Sigmoid colon (tissue), 7 donors: ENCODE data around the gene RNASEH2A. TPM values are rescaled to one million over a fixed set of nuclear protein-coding genes. Genes with fewer than 3 reads are reported as not detected.
A peak's percentile ranks its signal among the peaks of the same experiment; 100 is the strongest.

Source experiments
- DNase-seq: peaks from one replicate; pipeline ENCODE4 v3.0.0-alpha.2; 2019
- H3K27ac ChIP-seq, 4 donors: fragments of 200-600 bp; sonication (generic); one replicate each; pipeline ENCODE4 v1.5.1; 2016 to 2019; ENCODE audit warnings: mild to moderate bottlenecking in 1 of 4
- H3K27me3 ChIP-seq, 3 donors: fragments of 200-600 bp; sonication (generic); one replicate each; pipeline ENCODE4 v1.5.1; 2019; ENCODE audit warnings: mild to moderate bottlenecking in 1 of 3
- H3K36me3 ChIP-seq, 4 donors: fragments of 200-600 bp; sonication (generic); one replicate each; pipeline ENCODE4 v1.5.1; 2016 to 2019
- H3K4me1 ChIP-seq, 4 donors: fragments of 200-600 bp; sonication (generic); one replicate each; pipeline ENCODE4 v1.5.1; 2017 to 2019
- H3K4me3 ChIP-seq, 4 donors: fragments of 200-600 bp; sonication (generic); one replicate each; pipeline ENCODE4 v1.5.1; 2017 to 2019; ENCODE audit warnings: mild to moderate bottlenecking in 2 of 4, moderate library complexity in 1 of 4
- H3K9me3 ChIP-seq, 4 donors: fragments of 200-600 bp in 3 of 4; sonication (generic) in 3 of 4; one replicate each; pipeline versions ENCODE4 v1.5.1 to v1.6.1; 2013 to 2019
- CTCF ChIP-seq, 4 experiments: fragments of 450-650 bp in 3 of 4; fragments of 200-600 bp in 1 of 4; IDR thresholded peaks; one replicate each; pipeline ENCODE4 v1.5.1; 2016 to 2019; ENCODE audit warnings: antibody characterized with exemption in 4 of 4, mild to moderate bottlenecking in 3 of 4, moderate library complexity in 2 of 4
- EP300 ChIP-seq, 4 donors: sonication (generic); formaldehyde crosslinking; IDR thresholded peaks; one replicate each; pipeline ENCODE4 v1.6.1; 2017; ENCODE audit warnings: antibody characterized with exemption in 4 of 4
- POLR2A ChIP-seq, 2 donors: fragments of 450-650 bp; IDR thresholded peaks; one replicate each; pipeline ENCODE4 v1.6.1; 2016; ENCODE audit warnings: antibody characterized with exemption in 2 of 2, mild to moderate bottlenecking in 2 of 2, moderate library complexity in 2 of 2
- POLR2AphosphoS5 ChIP-seq, 4 donors: sonication (generic); formaldehyde crosslinking; IDR thresholded peaks; one replicate each; pipeline ENCODE4 v1.6.1; 2017; ENCODE audit warnings: antibody characterized with exemption in 4 of 4
- WGBS, 2 donors: extraction: QIAGEN DNeasy Blood & Tissue Kit; methylation state at CpG; one replicate each; pipeline ENCODE4 v1.1.7; 2013; 5-methylcytosine and 5-hydroxymethylcytosine counted together
- intact Hi-C: fragments of 100-400 bp; cut with DNase I; formaldehyde crosslinking; loops from one replicate; pipeline ENCODE4 v1.15.1; 2023
- polyA plus RNA-seq, 3 donors: library from polyadenylated mRNA; stranded (reverse); fragments of 200-250 nt; gene quantifications; one replicate each; pipeline ENCODE4 v1.2.3, GENCODE V29; 2013
- total RNA-seq, 4 donors: library from RNA; depleted of rRNA; stranded (reverse); fragments of >200 nt; gene quantifications; one replicate each; pipeline ENCODE4 v1.1.0, GENCODE V29; 2016
- donor health status: healthy with polysubstance abuse.
- donor health status: Bipolar disorder and iron deficiency.
- donor health status: healthy.

RNASEH2A gene
- total and polyA plus RNA-seq, 7 donors, result 1.9 to 22.1 (median 3.7) TPM

- intact Hi-C loops, result no loop called here
- no peak for DNase-seq
- Histone ChIP-seq H3K9me3 (no peaks in the 10 kb centered on the region), H3K4me3 (no peak overlapping the region), H3K27me3 (no peaks in the 10 kb centered on the region), H3K4me1 (peaks cover 0 to 21% (median 7%) of the 10 kb centered on the region in 4 donors), H3K36me3 (peaks cover 0 to 9% (median 0%) of the 10 kb centered on the region in 4 donors), H3K27ac (no peak overlapping the region)
- TF ChIP-seq POLR2AphosphoS5 (IDR thresholded peaks at IDR 0.05), result no peak
- no peak for TF ChIP-seq CTCF (IDR thresholded peaks at IDR 0.05)
- no peak for TF ChIP-seq POLR2A (IDR thresholded peaks at IDR 0.05)
- TF ChIP-seq EP300 (IDR thresholded peaks at IDR 0.05), result no peak
- WGBS, 2 donors, result 97% methylated on average over 13 of the region's 13 CpGs
Measured at GRCh38 chr19:12770922-12771321, 35.5 kb upstream of the RNASEH2A start.

DNA sequence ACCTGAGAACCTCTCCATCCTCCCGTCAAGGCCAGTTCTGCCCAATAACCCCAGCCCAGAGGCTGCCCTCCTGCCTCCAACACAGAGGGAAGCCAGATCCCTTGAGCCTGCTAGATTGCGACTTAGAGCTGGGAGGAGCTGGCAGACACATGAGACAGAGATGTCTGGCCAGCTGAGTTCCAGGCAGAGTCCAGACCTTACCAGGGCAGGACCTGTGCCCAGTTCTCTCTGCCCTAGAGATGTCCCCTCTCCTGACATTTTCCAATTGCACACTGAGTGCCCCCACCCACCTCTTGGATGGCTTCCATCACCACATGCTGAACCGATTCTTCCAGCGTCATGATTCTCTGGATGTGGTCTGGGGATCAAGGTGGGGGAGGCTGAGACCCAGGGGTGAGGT, 34.1 kb upstream of the RNASEH2A start:
- no peak for DNase-seq
- TF ChIP-seq EP300 (IDR thresholded peaks at IDR 0.05) (no peak), POLR2A (IDR thresholded peaks at IDR 0.05) (no peak), CTCF (IDR thresholded peaks at IDR 0.05) (no peak), POLR2AphosphoS5 (IDR thresholded peaks at IDR 0.05) (no peak)
- peaks cover 0 to 17% (median 12%) of the 10 kb centered on the region in 4 donors for H3K4me1 ChIP-seq
- WGBS, 2 donors, result 85 to 88% methylated on average over 4 of the region's 4 CpGs
- peaks cover 0 to 9% (median 0%) of the 10 kb centered on the region in 4 donors for H3K36me3 ChIP-seq
- H3K9me3 ChIP-seq, result no peaks in the 10 kb centered on the region
- intact Hi-C loops, result no loop called here
- no peak overlapping the region for H3K4me3 ChIP-seq
- H3K27ac ChIP-seq, result no peak overlapping the region
- H3K27me3 ChIP-seq, result no peaks in the 10 kb centered on the region

DNA sequence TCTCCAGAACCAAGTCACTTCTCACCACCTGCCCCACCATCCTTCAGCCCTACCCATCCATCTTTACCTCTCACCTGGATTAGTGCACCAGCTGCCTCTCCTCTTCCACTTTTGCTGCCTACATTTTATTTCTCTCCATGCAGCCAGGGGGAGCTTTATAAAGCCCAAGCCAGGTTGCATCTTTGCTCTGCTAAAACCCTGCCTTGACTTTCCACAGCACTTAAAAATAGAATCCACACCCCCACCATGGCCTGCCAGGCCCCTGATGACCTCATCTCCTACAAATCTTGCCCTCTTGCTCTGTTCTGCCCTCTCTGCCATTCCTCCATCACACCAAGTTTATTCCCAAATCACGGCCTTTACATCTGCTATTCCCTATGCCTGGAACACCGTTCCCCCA, 32.8 kb upstream of the RNASEH2A start:
- TF ChIP-seq POLR2A (IDR thresholded peaks at IDR 0.05) (no peak), CTCF (IDR thresholded peaks at IDR 0.05) (no peak), POLR2AphosphoS5 (IDR thresholded peaks at IDR 0.05) (no peak), EP300 (IDR thresholded peaks at IDR 0.05) (no peak)
- intact Hi-C loops, result no loop called here
- Histone ChIP-seq H3K4me1 (peaks cover 0 to 28% (median 18%) of the 10 kb centered on the region in 4 donors), H3K36me3 (no peaks in the 10 kb centered on the region), H3K27me3 (no peaks in the 10 kb centered on the region), H3K9me3 (no peaks in the 10 kb centered on the region), H3K4me3 (no peak overlapping the region), H3K27ac (peak overlapping the region in 1 of 4 donors; percentile 97)
- 85 to 93% methylated on average over 2 of the region's 2 CpGs for WGBS, 2 donors
- no peak for DNase-seq

- Histone ChIP-seq H3K36me3 (no peaks in the 10 kb centered on the region), H3K27me3 (no peaks in the 10 kb centered on the region), H3K4me3 (peak within 1 kb of the TSS; percentile 41 to 68 (median 61)), H3K27ac (peak within 1 kb of the TSS; percentile 89 to 97 (median 94)), H3K4me1 (peaks cover 0 to 42% (median 30%) of the 10 kb centered on the region in 4 donors), H3K9me3 (no peaks in the 10 kb centered on the region)
- WGBS, 2 donors, result 8 to 19% methylated on average over 58 of the region's 58 CpGs
- TF ChIP-seq CTCF (IDR thresholded peaks at IDR 0.05) (no peak), POLR2AphosphoS5 (IDR thresholded peaks at IDR 0.05) (no peak), EP300 (IDR thresholded peaks at IDR 0.05) (no peak), POLR2A (IDR thresholded peaks at IDR 0.05) (no peak)
- intact Hi-C loops, result no loop called here
- peak; percentile 86 for DNase-seq
Measured at GRCh38 chr19:12774588-12775555, 31.5 kb upstream of the RNASEH2A start, which contains the start of gene HOOK2. Gene HOOK2 (minus strand): TSS chr19:12775552. CDS start chr19:12775449, 103 bp downstream.
